WI38 (cell line): Measurements from ENCODE around the gene RIT2.

ENCODE experiments used
- H3K4me3 ChIP-seq: 2 replicates; pipeline ENCODE4 v1.5.1; 2011; ENCODE audit warnings: low read depth, mild to moderate bottlenecking, control low read depth, low read length
- TF ChIP-seq, protein P1 (sequence below): IDR thresholded peaks from 2 replicates; pipeline ENCODE4 v1.5.1; 2012; ENCODE audit warnings: low read depth, mild to moderate bottlenecking, control low read depth, low read length

RIT2 gene

DNA sequence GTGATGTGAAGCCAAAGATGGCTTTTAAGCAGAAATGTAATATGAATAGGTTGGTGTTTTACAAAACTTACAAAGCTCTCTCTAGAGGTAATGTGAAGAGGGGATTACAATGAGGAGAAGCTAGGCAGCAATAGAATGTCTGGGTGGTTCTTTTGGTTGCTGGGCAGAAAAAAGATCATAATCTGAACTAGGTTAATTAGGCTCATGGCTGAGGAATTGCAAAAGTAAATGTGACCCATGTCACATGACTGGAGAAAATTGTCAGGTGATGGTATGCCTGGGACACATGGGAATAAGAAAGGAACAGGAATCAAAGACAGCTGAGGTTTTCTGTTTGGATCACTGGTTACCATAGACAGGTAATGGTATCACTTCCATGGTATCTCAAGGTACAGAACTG lies 7.5 kb upstream of the RIT2 start:
- TF ChIP-seq, protein P1, sequence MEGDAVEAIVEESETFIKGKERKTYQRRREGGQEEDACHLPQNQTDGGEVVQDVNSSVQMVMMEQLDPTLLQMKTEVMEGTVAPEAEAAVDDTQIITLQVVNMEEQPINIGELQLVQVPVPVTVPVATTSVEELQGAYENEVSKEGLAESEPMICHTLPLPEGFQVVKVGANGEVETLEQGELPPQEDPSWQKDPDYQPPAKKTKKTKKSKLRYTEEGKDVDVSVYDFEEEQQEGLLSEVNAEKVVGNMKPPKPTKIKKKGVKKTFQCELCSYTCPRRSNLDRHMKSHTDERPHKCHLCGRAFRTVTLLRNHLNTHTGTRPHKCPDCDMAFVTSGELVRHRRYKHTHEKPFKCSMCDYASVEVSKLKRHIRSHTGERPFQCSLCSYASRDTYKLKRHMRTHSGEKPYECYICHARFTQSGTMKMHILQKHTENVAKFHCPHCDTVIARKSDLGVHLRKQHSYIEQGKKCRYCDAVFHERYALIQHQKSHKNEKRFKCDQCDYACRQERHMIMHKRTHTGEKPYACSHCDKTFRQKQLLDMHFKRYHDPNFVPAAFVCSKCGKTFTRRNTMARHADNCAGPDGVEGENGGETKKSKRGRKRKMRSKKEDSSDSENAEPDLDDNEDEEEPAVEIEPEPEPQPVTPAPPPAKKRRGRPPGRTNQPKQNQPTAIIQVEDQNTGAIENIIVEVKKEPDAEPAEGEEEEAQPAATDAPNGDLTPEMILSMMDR = no peak
- no peak overlapping the region for H3K4me3 ChIP-seq

DNA sequence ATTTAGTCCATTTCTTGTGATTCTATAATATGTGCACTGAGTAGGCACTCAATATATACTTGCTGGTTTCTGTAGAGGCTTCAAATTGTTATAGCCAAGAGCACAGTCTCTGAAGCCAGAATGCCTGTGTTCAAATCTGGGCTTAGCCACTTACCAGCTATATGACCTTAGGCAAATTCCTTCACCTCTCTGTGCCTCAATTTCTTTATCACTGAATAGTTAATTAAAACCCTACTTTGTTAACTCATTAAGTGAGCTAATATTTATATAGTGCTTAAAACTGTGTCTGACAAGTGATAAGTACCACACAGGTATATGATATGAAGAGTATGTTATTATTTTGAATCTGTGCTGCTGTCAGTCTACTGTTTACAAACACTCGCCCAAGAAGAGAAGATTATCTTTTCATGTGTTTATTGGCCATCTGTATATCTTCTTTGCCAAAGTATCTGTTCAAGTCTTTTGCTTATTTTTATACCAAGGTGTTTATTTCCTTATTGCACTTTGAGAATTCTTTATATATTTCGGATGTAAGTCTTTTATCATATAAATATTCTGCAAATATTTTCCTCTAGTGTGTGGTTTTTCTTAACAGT lies 1.3 kb upstream of the RIT2 start:
- no peak overlapping the region for H3K4me3 ChIP-seq
- TF ChIP-seq, protein P1 = no peak

DNA sequence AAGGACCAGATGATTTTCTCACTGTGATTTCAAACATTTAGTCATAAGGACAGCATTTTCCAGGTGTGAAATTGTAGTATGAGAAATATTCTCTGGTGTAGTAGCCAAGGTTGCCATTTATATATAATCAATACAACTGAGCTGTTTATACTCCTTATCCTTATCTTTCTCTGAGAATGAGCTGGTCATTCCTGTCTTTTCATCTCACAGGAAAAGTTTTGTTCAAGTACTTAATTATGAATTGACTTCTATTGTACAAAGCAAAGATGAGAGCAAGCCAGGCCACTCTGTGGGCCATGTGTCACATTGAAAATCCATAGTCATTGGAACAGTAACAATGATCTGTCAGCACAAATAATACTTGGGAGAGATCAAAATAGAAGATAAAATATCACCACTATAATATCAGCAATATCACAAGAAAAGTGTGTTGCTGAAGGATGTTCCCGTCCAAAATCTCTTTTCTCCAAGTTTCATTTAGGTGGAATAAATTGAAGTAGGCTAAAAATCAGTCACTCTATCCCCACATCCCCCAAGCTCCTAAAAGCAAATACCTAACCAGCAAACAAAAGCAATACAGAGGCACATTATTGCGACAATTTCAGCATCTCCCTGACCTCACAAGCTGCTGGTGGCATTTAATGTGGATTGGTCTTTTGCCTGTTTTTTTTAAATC lies 2.1 kb downstream of the RIT2 start:
- TF ChIP-seq, protein P1 = no peak
- H3K4me3 ChIP-seq = no peak overlapping the region

DNA sequence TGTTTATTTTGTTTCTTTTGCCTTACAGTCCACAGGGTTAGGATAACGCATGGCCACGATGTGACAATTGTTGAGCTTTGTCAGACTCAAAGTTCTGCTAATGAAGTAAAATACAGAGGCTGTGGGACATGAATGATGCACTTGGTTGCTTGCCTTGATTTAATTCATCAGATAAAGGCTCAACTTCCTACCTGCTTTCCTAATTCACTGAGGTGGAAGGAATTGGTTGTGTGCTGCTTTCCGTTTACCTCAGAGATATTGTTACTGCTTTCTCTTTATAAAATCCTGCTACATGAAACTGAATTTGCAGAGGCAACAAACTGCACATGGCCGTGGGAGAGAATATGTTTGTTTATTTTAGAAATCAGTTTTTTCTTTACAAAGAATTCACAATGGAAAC lies 6.6 kb downstream of the RIT2 start:
- TF ChIP-seq, protein P1 = no peak

DNA sequence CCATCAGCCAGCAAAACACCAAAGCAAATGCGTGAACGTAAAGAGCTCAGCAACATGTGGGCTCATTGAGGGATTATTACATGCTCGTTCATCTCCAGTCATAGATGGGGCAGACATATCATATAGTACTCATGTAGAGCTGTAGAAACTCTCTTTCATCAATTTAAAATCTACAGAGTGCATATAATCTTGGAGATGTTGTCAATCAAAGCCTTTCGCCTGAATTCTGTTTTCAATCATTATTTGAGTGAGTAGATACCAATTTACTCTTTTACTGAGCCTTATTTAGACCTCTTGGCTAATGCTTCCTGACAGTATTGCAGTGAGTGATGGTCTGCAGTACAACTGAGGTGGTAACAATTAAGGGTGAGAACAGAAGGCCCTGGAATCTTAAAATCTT lies 7.0 kb downstream of the RIT2 start:
- TF ChIP-seq, protein P1 = no peak
- H3K4me3 ChIP-seq = no peak overlapping the region

More for the DNA sequence above, 6.6 kb downstream of the RIT2 start:
- no peak overlapping the region for H3K4me3 ChIP-seq

DNA sequence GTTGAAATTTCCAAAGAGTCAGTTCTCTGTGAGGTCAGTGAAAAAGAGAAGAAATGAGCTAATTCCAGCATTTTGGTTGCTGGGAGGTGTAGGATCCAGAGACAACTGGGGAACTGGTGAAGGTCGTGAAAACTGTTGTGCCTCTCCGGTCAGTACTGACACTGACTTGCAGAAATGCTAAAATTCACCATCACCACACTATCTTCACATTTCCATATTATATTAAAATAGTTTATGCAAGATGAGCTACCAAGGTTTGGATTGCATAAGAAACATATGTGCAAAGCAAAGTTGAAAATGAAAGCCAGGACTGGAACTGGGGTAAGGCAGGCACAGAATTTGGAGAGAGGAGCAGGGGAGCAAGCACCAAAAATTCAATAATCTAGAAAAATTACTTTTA lies 21.8 kb downstream of the RIT2 start:
- H3K4me3 ChIP-seq = no peak overlapping the region
- TF ChIP-seq, protein P1 = no peak

DNA sequence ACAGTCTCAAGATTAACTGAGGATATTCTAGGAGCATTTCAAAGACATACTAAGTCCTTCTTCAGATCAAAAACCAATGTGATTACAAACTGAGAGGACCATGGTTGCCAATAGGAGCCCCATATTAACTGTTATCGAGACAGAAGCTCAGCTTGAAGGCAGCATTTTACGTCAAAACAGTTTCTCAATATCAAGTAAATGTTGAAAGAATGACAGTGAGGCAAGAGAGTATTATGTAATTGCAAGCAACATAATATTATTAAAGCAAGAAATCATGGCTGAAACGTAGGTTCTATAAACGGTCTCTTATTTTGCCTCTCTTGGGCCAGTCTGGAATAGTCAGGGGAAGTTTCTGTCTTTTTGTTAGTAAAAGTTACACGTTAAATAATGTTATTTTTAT lies 22.9 kb downstream of the RIT2 start:
- TF ChIP-seq, protein P1 = no peak
- no peak overlapping the region for H3K4me3 ChIP-seq
